Neuronal stem cell (in vitro differentiated cells): ENCODE results near the gene TMEM239. TPM values are rescaled to one million over a fixed set of nuclear protein-coding genes. Genes with fewer than 3 reads are reported as not detected.
A peak's percentile ranks its signal among the peaks of the same experiment; 100 is the strongest.
"Not testable (repeated sequence)": the region's sequence is repeated elsewhere in the genome, so short reads cannot be mapped to it uniquely, and the experiment has no call there.

Experiments used
- DNase-seq: peaks from one replicate; pipeline ENCODE4 v3.0.0-alpha.2; 2013; ENCODE audit warnings: low spot score
- H2AFZ ChIP-seq: one replicate; pipeline ENCODE4 v1.6.1; 2013; ENCODE audit warnings: mild to moderate bottlenecking, low read length, inconsistent platforms
- H2AK5ac ChIP-seq: 2 replicates; pipeline ENCODE4 v1.6.1; 2013; ENCODE audit warnings: low read depth, mild to moderate bottlenecking, inconsistent platforms, low read length, moderate library complexity, mixed read lengths
- H2BK120ac ChIP-seq: 2 replicates; pipeline ENCODE4 v1.6.1; 2013; ENCODE audit warnings: low read depth, mild to moderate bottlenecking, inconsistent platforms, low read length, moderate library complexity, mixed read lengths
- H2BK12ac ChIP-seq: one replicate; pipeline ENCODE4 v1.6.1; 2013; ENCODE audit warnings: low read length, inconsistent platforms
- H2BK15ac ChIP-seq: 2 replicates; pipeline ENCODE4 v1.6.1; 2013; ENCODE audit warnings: mild to moderate bottlenecking, low read length, inconsistent platforms, mixed read lengths
- H2BK5ac ChIP-seq: one replicate; pipeline ENCODE4 v1.6.1; 2013; ENCODE audit warnings: inconsistent platforms, mild to moderate bottlenecking, low read length, moderate library complexity
- H3K14ac ChIP-seq: one replicate; pipeline ENCODE4 v1.6.1; 2013; ENCODE audit warnings: low read length, inconsistent platforms
- H3K18ac ChIP-seq: 2 replicates; pipeline ENCODE4 v1.6.1; 2013; ENCODE audit warnings: low read length, inconsistent platforms
- H3K23ac ChIP-seq: 2 replicates; pipeline ENCODE4 v1.6.1; 2013; ENCODE audit warnings: low read depth, mild to moderate bottlenecking, mixed read lengths, low read length, inconsistent platforms; ENCODE audit not compliant: poor library complexity
- H3K27ac ChIP-seq: replicated peaks from 3 replicates; pipeline ENCODE4 v1.5.1; 2013; ENCODE audit warnings: low read length, inconsistent platforms
- H3K27me3 ChIP-seq, 3 experiments: 2 replicates each; pipeline ENCODE4 v1.6.1; 2013; ENCODE audit warnings: low read length in 3 of 3, mild to moderate bottlenecking in 2 of 3, inconsistent platforms in 1 of 3, low read depth in 1 of 3, mixed read lengths in 1 of 3, moderate library complexity in 1 of 3; ENCODE audit not compliant: control insufficient read depth in 3 of 3, insufficient read depth in 3 of 3
- H3K36me3 ChIP-seq, 2 donors: replicated peaks in 1 of 2; 2 replicates each; pipeline ENCODE4 v1.6.1; 2013; ENCODE audit warnings: low read length in 2 of 2; ENCODE audit not compliant: control insufficient read depth in 2 of 2, insufficient read depth in 2 of 2
- H3K4ac ChIP-seq: 2 replicates; pipeline ENCODE4 v1.6.1; 2013; ENCODE audit warnings: inconsistent platforms, mild to moderate bottlenecking, low read length, moderate library complexity
- H3K4me1 ChIP-seq, 2 donors: 1 replicate in 1 of 2; 2 replicates in 1 of 2; pipeline ENCODE4 v1.6.1; 2013; ENCODE audit warnings: low read length in 2 of 2, low read depth in 1 of 2; ENCODE audit not compliant: control insufficient read depth in 2 of 2, insufficient read depth in 1 of 2
- H3K4me2 ChIP-seq: one replicate; pipeline ENCODE4 v1.6.1; 2013; ENCODE audit warnings: mild to moderate bottlenecking, low read length, inconsistent platforms; ENCODE audit not compliant: insufficient read depth, poor library complexity, severe bottlenecking
- H3K4me3 ChIP-seq, 2 donors: 2 replicates each; pipeline ENCODE4 v1.5.1; 2013; ENCODE audit warnings: low read length in 2 of 2, mild to moderate bottlenecking in 2 of 2, inconsistent platforms in 1 of 2, moderate library complexity in 1 of 2
- H3K79me1 ChIP-seq: one replicate; pipeline ENCODE4 v1.6.1; 2013; ENCODE audit warnings: low read depth, mild to moderate bottlenecking, inconsistent platforms, low read length, moderate library complexity
- H3K9ac ChIP-seq: one replicate; pipeline ENCODE4 v1.6.1; 2013; ENCODE audit warnings: mild to moderate bottlenecking, low read depth, low read length, inconsistent platforms; ENCODE audit not compliant: poor library complexity
- H3K9me3 ChIP-seq, 2 donors: replicated peaks in 1 of 2; 2 replicates each; pipeline versions ENCODE3 to v1.6.1; 2013; ENCODE audit warnings: low read length in 2 of 2, mild to moderate bottlenecking in 2 of 2, inconsistent platforms in 1 of 2, low read depth in 1 of 2, mixed read lengths in 1 of 2, moderate library complexity in 1 of 2; ENCODE audit not compliant: control insufficient read depth in 2 of 2, insufficient read depth in 1 of 2
- H4K8ac ChIP-seq: one replicate; pipeline ENCODE4 v1.6.1; 2013; ENCODE audit warnings: low read depth, mild to moderate bottlenecking, inconsistent platforms, low read length, moderate library complexity
- H4K91ac ChIP-seq: one replicate; pipeline ENCODE4 v1.6.1; 2013; ENCODE audit warnings: low read length, low read depth, mild to moderate bottlenecking, inconsistent platforms; ENCODE audit not compliant: poor library complexity
- WGBS, 2 donors: extraction: QIAGEN DNeasy Blood & Tissue Kit; methylation state at CpG; one replicate each; pipeline ENCODE4 v1.1.7; 2013; ENCODE audit warnings: missing lambda C conversion rate in 2 of 2, mixed read lengths in 1 of 2; ENCODE audit not compliant: insufficient read length in 2 of 2, insufficient replicate concordance in 1 of 2; ENCODE audit errors: extremely low coverage in 2 of 2; 5-methylcytosine and 5-hydroxymethylcytosine counted together
- polyA plus RNA-seq, 2 experiments: library from polyadenylated mRNA; stranded (reverse); fragments of 200-250 nt; gene quantifications; one replicate each; pipeline ENCODE4 v1.2.3, GENCODE V29; 2013

TMEM239 gene
- not detected for polyA plus RNA-seq (2013, experiment 1 of 2)
- polyA plus RNA-seq (2013, experiment 2 of 2): not detected

DNA sequence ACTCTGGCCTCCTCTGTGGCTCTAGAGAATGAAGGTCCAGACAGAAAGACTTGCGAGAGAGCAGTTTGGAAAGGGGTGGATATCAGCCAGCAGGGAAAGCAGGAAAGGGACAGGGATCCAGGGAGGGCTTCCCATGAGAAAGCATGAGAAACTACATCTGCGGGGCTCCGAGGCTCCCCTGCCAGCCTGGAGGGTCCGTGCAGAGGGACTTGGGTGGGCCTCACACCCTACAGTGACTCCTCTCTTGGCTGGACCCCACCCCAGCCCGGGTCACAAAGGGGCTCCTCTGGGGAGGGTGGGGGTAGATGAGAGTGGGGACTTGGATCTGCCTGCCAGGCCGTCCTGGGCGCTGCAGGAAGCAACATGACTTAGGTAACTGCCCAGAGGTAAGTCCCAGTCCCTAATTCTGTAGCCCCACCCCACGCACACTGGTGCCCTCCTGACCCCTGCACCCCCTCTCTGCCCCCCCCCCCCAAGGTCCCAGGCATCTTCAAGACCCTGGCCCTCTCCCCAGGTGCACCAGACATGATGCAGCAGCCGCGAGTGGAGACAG is at the start of gene TMEM239:
Gene TMEM239, plus strand, starts transcription at position 335 of the 553 bp plus-strand sequence. Its CDS starts 191 bp downstream, at position 526.
- H3K4me1 ChIP-seq: no peaks in the 10 kb centered on the region
- H3K4ac ChIP-seq: no peak within 1 kb of the TSS

DNA sequence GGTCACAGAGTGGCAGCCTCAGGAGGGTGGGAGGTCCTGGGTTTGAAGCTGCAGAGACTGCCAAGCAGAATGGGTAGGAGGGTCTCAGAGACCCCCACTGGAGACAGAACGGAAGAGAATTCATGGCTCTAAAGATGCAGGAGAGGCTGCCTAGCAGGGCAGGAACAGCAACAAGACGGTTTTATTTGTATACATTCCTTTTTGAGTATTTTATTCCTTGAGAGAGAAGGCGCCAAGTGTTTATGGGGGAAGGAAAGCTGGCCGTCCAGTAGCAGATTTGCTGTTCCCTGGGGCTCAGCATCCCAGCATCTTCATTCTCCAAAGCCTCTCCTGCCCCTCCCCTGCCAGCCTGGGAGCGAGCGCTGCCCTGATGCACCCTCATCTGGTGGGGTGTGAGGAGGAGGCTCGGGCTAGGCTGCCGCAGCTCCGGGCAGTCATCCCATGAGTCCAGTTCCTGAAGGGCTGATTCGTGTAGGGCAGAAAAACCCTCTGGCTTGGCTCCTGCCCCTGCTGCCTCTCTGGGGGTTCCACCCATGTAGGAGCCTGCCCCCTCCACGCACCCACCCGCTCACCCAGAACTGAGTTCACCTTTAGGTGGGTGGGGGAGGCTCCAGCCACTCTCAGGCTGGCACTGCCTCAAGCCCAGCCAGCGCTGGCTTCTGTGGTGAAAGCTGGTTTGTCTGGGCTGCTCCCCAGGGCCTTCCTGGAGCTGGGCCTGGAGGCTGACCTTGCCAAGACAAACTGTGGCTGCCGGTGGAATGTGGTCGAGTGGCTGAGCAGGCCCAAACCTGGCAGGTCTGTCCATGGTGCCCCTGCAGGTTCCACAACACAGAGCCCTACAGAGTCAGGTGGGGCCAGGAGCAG is 48.2 kb upstream of the TMEM239 start:
- H3K4me2 ChIP-seq: no peak overlapping the region
- peak overlapping the region; percentile 79 for H4K8ac ChIP-seq
- no peak overlapping the region for H2AFZ ChIP-seq
- peaks cover 0 to 46% (median 0%) of the 10 kb centered on the region in 3 experiments for H3K27me3 ChIP-seq
- no peak overlapping the region for H3K14ac ChIP-seq
- no peaks in the 10 kb centered on the region for H3K4me1 ChIP-seq
- no peak overlapping the region for H2BK120ac ChIP-seq
- H2BK5ac ChIP-seq: no peak overlapping the region
- H2BK15ac ChIP-seq: peak overlapping the region; percentile 38
- H3K23ac ChIP-seq: no peak overlapping the region
- H3K4me3 ChIP-seq: no peak overlapping the region
- H2BK12ac ChIP-seq: no peak overlapping the region
- H3K9me3 ChIP-seq: no peaks in the 10 kb centered on the region
- H3K9ac ChIP-seq: no peak overlapping the region
- H3K79me1 ChIP-seq: no peaks in the 10 kb centered on the region
- H3K36me3 ChIP-seq: no peaks in the 10 kb centered on the region
- no peak overlapping the region for H2AK5ac ChIP-seq
- H3K27ac ChIP-seq: no peak overlapping the region
- H4K91ac ChIP-seq: no peak overlapping the region
- H3K18ac ChIP-seq: peak overlapping the region; percentile 28
- no CpG with 5 or more reads among the region's 15 CpGs for WGBS, 2 donors
- H3K4ac ChIP-seq: peak overlapping the region; percentile 30
- no peak for DNase-seq

More for the DNA sequence above, at the start of gene TMEM239:
- H3K18ac ChIP-seq: peak within 1 kb of the TSS; percentile 69
- WGBS, 2 donors: no CpG with 5 or more reads among the region's 10 CpGs
- no peaks in the 10 kb centered on the region for H3K79me1 ChIP-seq
- H3K36me3 ChIP-seq: no peaks in the 10 kb centered on the region
- no peak within 1 kb of the TSS for H3K4me2 ChIP-seq
- peak within 1 kb of the TSS; percentile 1 for H2BK15ac ChIP-seq
- H4K8ac ChIP-seq: no peak within 1 kb of the TSS
- no peak within 1 kb of the TSS for H2BK5ac ChIP-seq
- no peak within 1 kb of the TSS for H2AFZ ChIP-seq
- no peak within 1 kb of the TSS for H3K27ac ChIP-seq
- no peak within 1 kb of the TSS for H4K91ac ChIP-seq
- peak within 1 kb of the TSS; percentile 30 for H2BK120ac ChIP-seq
- no peak for DNase-seq
- H3K23ac ChIP-seq: peak within 1 kb of the TSS; percentile 34
- H3K27me3 ChIP-seq: peaks cover 2 to 43% (median 8%) of the 10 kb centered on the region in 3 experiments
- H3K14ac ChIP-seq: no peak within 1 kb of the TSS
- H3K9ac ChIP-seq: peak within 1 kb of the TSS; percentile 54
- H2AK5ac ChIP-seq: peak within 1 kb of the TSS; percentile 35
- no peak within 1 kb of the TSS for H3K4me3 ChIP-seq
- H2BK12ac ChIP-seq: peak within 1 kb of the TSS; percentile 79
- peaks cover 2 to 10% of the 10 kb centered on the region in 2 donors for H3K9me3 ChIP-seq

DNA sequence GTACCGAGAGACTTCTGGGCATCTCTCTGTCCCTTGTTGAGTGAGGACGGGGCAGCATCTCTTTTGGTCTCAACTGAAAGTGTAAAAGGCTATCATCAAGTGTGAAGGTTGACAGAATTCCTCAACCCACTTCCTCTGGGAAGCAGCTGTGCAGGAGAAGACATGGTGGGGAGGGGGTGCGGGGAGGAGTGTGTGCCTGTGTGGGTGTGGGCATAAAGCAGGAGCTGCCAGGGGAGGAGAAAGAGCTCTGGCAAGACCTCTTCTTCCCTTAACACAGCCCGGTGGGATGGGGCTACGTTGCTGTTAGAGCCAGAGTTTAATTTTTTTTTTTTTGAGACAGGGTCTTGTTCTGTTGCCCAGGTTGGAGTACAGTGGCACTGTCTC is 47.5 kb upstream of the TMEM239 start:
- Histone ChIP-seq H3K9me3 (no peaks in the 10 kb centered on the region), H3K18ac (peak overlapping the region; percentile 28), H3K4me3 (no peak overlapping the region), H4K8ac (no peak overlapping the region), H3K4me2 (no peak overlapping the region), H3K36me3 (no peaks in the 10 kb centered on the region), H3K23ac (no peak overlapping the region), H3K79me1 (no peaks in the 10 kb centered on the region), H3K27ac (no peak overlapping the region), H2AFZ (no peak overlapping the region), H2AK5ac (no peak overlapping the region), H3K14ac (no peak overlapping the region), H4K91ac (no peak overlapping the region), H2BK120ac (no peak overlapping the region), H2BK5ac (no peak overlapping the region), H3K4me1 (no peaks in the 10 kb centered on the region), H2BK15ac (no peak overlapping the region), H3K4ac (no peak overlapping the region), H3K27me3 (peaks cover 0 to 46% (median 0%) of the 10 kb centered on the region in 3 experiments), H2BK12ac (no peak overlapping the region), H3K9ac (no peak overlapping the region)
- DNase-seq: no peak
- no CpG with 5 or more reads among the region's 5 CpGs for WGBS, 2 donors

DNA sequence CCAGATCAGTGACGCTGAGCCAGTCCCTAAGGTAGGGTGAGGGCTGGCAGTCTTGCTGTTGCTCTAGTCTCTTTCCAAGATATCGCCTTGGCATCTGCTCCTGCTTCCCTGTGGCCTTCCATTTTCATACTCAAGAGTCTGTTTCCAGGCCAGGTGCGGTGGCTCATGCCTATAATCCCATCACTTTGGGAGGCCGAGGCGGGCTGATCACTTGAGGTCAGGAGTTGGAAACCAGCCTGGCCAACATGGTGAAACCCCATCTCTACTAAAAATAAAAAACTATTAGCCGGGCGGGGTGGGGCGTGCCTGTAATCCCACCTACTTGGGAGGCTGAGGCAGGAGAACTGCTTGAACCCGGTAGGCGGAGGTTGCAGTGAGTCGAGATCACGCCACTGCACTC is 46.1 kb upstream of the TMEM239 start:
- H3K9me3 ChIP-seq, H4K8ac ChIP-seq, DNase-seq, H3K27ac ChIP-seq, H3K36me3 ChIP-seq, H2AFZ ChIP-seq, H3K4me1 ChIP-seq, H2BK5ac ChIP-seq, H3K23ac ChIP-seq, H3K4me2 ChIP-seq, H2BK120ac ChIP-seq, H3K79me1 ChIP-seq, H3K9ac ChIP-seq, H3K14ac ChIP-seq, H4K91ac ChIP-seq, H3K4ac ChIP-seq, H2BK12ac ChIP-seq, H3K4me3 ChIP-seq, H3K18ac ChIP-seq: not testable (repeated sequence)
- peaks cover 0 to 41% (median 0%) of the 10 kb centered on the region in 3 experiments for H3K27me3 ChIP-seq
- no CpG with 5 or more reads among the region's 12 CpGs for WGBS, 2 donors
- peak overlapping the region; percentile 79 for H2BK15ac ChIP-seq
- peak overlapping the region; percentile 14 for H2AK5ac ChIP-seq
